Measurements from ENCODE around the gene GBF1. TPM values are rescaled to one million over a fixed set of nuclear protein-coding genes. Genes with fewer than 3 reads are reported as not detected.
"Not testable (repeated sequence)": the region's sequence is repeated elsewhere in the genome, so short reads cannot be mapped to it uniquely, and the experiment has no call there.

GBF1 gene
- total and polyA plus RNA-seq, 8 donors: 5.7 to 47.3 (median 21.9) TPM

DNA sequence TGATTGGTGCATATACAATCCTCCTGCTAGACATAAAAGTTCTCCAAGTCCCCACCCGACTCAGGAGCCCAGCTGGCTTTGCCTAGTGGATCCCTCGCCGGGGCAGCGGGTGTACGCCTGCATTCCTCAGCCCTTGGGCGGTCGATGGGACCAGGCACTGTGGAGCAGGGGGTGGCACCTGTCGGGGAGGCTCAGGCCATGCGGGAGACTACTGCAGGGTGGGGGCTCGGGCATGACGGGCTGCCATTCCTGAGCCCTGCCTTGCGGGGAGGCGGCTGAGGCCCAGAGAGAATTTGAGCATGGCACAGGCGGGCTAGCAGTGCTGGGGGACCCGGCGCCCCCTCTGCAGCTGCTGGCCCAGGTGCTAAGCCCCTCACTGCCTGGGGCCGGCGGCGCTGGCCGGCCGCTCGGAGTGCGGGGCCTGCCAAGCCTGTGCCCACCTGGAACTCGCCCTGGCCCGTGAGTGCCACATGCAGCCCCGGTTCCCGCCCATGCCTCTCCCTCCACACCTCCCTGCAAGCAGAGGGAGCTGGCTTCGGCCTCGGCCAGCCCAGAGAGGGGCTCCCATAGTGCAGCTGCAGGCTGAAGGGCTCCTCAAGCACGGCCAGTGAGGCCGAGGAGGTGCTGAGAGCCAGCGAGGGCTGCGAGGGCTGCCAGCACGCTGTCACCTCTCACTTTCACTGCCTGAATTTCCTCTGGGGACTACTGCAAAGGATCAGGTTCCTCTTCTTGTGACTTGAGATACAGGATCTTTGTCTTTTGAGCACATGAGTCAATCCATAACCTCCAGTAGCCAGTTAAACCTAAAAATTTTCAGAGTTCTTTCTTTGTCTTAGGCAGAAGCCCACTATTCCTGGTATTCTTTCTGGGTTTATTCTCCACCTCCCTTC is 44.3 kb upstream of the GBF1 start:
- no peak for DNase-seq
- Histone ChIP-seq H3K4me3 (no peak overlapping the region), H3K4me1 (no peaks in the 10 kb centered on the region), H3K27me3 (no peaks in the 10 kb centered on the region), H3K36me3 (no peaks in the 10 kb centered on the region), H3K27ac (no peak overlapping the region), H3K9me3 (peaks cover 8 to 13% (median 10%) of the 10 kb centered on the region in 4 donors)
- TF ChIP-seq POLR2AphosphoS5 (IDR thresholded peaks at IDR 0.05) (no peak), POLR2A (IDR thresholded peaks at IDR 0.05) (no peak), EP300 (IDR thresholded peaks at IDR 0.05) (no peak), CTCF (IDR thresholded peaks at IDR 0.05) (no peak)
- 91 to 94% (median 92%) methylated on average over 14 to 34 of the region's 34 CpGs for WGBS, 5 donors
- intact Hi-C loops (cut with DNase I; ENCODE audit: low total_unique reads): no loop called here

DNA sequence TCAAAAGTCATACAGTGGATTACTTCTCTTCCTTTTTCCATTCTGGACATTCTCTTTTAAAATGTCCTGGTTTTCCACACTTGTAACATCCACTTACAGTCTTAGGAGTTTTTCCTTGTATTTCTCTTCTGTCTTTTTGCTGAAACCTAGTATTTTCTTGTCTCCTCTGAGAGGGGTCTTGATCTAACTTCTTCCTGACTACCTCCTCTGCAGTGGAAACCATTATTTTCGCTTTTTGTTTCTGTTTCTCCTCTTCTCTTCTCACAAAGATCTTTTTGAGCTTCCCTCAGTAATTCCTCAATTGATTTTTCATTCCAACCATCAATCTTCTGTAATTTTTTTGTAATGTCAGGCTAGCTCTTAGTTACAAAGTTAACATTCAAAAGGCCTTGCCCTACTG is 42.9 kb upstream of the GBF1 start:
- H3K27ac ChIP-seq: no peak overlapping the region
- 32 to 62% (median 55%) methylated on average over 1 of the region's 1 CpG for whole genome bisulfite sequencing, 5 donors
- H3K9me3 ChIP-seq: peaks cover 8 to 13% (median 10%) of the 10 kb centered on the region in 4 donors
- no peaks in the 10 kb centered on the region for H3K27me3 ChIP-seq
- H3K4me1 ChIP-seq: no peaks in the 10 kb centered on the region
- H3K4me3 ChIP-seq: no peak overlapping the region
- no peak for DNase-seq
- intact Hi-C loops (cut with DNase I; ENCODE audit: low total_unique reads): no loop called here
- H3K36me3 ChIP-seq: no peaks in the 10 kb centered on the region
- no peak for TF ChIP-seq CTCF (IDR thresholded peaks at IDR 0.05)
- no peak for TF ChIP-seq EP300 (IDR thresholded peaks at IDR 0.05)
- no peak for TF ChIP-seq POLR2AphosphoS5 (IDR thresholded peaks at IDR 0.05)

DNA sequence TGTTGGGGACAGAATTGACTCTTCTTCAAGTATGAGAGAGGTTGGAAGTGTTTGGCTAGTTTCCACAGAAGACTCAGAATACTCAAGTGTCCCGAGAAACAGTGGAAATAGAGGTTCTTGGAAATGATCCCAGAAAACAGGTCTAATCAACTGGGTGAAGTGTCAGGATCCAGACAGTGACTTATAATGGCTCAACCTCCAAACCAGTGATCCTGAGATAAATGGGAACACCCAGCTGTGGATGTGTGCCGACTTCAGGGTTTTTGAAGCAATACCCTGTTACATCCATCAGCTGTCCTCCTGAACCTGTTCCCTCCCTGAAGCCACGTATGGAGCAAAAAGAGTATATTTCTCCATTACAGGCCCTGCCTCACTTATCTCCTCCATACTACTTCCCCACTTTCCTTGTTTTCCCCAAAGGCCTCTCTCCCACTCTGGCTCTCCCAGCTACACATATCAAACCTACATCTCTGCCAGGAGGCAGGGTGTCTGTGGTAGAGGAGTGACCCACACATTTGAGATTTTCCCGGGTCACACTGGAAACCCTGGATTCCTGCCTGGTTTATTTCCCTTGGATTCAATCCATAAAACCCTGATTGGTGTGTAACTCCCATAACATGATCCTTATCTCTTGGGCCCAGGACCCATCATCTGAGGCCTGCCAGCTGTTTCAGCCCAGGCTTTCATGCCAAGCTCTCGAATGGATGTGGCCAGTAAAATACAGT is 36.9 kb upstream of the GBF1 start:
- peaks cover 8 to 11% (median 10%) of the 10 kb centered on the region in 4 donors for H3K9me3 ChIP-seq
- intact Hi-C loops (cut with DNase I; ENCODE audit: low total_unique reads): no loop called here
- TF ChIP-seq EP300 (IDR thresholded peaks at IDR 0.05) (no peak), CTCF (IDR thresholded peaks at IDR 0.05) (no peak)
- no peak for DNase-seq
- H3K27ac ChIP-seq: no peak overlapping the region
- no peaks in the 10 kb centered on the region for H3K27me3 ChIP-seq
- no peak overlapping the region for H3K4me3 ChIP-seq
- H3K4me1 ChIP-seq: no peaks in the 10 kb centered on the region
- WGBS, 5 donors: 35 to 49% (median 39%) methylated on average over 5 of the region's 5 CpGs
- H3K36me3 ChIP-seq: no peaks in the 10 kb centered on the region

GRCh38 chr10:102211615-102212299 is 33.6 kb upstream of the GBF1 start:
- H3K9me3 ChIP-seq: no peaks in the 10 kb centered on the region
- TF ChIP-seq POLR2A (IDR thresholded peaks at IDR 0.05) (no peak), POLR2AphosphoS5 (IDR thresholded peaks at IDR 0.05) (no peak), CTCF (IDR thresholded peaks at IDR 0.05) (no peak), EP300 (IDR thresholded peaks at IDR 0.05) (no peak)
- intact Hi-C loops (cut with DNase I; ENCODE audit: low total_unique reads): no loop called here
- H3K36me3 ChIP-seq: no peaks in the 10 kb centered on the region
- no peaks in the 10 kb centered on the region for H3K27me3 ChIP-seq
- 77 to 90% (median 85%) methylated on average over 3 of the region's 3 CpGs for WGBS, 5 donors
- no peaks in the 10 kb centered on the region for H3K4me1 ChIP-seq
- no peak overlapping the region for H3K27ac ChIP-seq
- DNase-seq: no peak
- H3K4me3 ChIP-seq: no peak overlapping the region

- not testable (repeated sequence) for H3K9me3 ChIP-seq
Observed at GRCh38 chr10:102213599-102213998, 31.7 kb upstream of the GBF1 start.

More at GRCh38 chr10:102213599-102213998, 31.7 kb upstream of the GBF1 start:
- H3K4me3 ChIP-seq; H3K27me3 ChIP-seq; H3K4me1 ChIP-seq; H3K36me3 ChIP-seq; H3K27ac ChIP-seq; DNase-seq; intact Hi-C loops (cut with DNase I; ENCODE audit: low total_unique reads): not testable (repeated sequence)
- WGBS, 5 donors: 65 to 87% (median 68%) methylated on average over 4 of the region's 4 CpGs

Data from stomach (tissue), 9 donors.